HG02610 (cell line): ENCODE data around the gene CAMK2B.

Experiments used
- ATAC-seq: cut with Tn5 transposase; IDR thresholded peaks from one replicate; pipeline ENCODE4 v1.9.1; 2021; ENCODE audit warnings: mild to moderate bottlenecking, moderate library complexity; ENCODE audit not compliant: unreplicated experiment

CAMK2B gene

DNA sequence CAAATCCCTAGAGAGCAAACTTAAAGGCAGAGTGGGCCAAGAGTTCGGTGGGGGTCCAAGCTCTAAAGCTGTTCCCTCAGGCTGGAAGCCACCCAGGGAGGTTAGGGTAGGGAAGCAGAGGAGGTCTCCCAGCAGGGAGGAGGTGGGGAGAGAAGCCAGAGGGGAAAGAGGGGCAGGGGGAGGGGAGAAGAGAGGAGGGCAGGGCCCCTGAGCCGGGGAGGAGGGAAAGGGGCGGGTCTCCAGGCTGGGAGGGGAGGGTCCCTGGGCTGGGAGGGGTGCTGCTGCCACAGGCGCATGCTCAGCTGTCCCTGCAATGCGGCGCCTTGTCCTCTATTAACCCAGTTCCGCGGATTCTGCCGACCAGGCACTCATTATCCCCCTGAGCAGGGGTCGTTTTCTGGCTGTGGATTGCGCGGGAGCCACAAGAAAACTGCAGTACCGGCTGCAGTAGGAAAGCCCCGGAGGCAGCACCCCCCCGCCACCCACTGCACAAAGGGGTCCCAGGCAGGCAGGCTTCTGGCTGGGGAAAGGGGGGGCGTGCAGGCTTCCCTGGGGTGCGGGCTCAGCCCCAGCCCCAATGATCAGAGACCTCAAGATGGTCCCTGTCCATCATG lies 49.3 kb downstream of the CAMK2B start:
- ATAC-seq = no peak

GRCh38 chr7:44275146-44275545 lies 50.2 kb downstream of the CAMK2B start:
- ATAC-seq = no peak

- no peak for ATAC-seq
These were observed 50.8 kb downstream of the CAMK2B start for GRCh38 chr7:44274623-44274975.

- ATAC-seq = no peak
These were observed 51.4 kb downstream of the CAMK2B start for GRCh38 chr7:44273681-44274622.

GRCh38 chr7:44272981-44273380 lies 52.4 kb downstream of the CAMK2B start:
- ATAC-seq = no peak

DNA sequence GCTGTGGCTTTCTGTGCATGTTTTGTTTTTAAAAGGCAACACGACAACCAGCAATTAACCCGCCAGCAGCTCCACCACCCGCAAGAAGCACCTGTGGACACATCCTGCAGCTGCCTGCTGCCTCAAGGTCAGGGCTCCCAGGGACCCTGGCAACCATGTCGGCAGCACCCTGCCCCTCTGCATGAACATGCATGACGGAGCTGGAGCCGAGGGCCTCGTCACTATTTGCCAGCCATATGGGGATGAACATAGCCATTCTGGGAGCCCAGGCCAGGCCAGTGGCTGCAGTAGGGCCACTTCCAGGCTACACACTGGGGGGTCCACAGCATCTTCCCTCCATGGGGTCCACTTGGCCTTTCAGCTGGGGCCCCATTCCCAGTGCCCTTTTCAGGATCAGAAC lies 52.9 kb downstream of the CAMK2B start:
- no peak for ATAC-seq

DNA sequence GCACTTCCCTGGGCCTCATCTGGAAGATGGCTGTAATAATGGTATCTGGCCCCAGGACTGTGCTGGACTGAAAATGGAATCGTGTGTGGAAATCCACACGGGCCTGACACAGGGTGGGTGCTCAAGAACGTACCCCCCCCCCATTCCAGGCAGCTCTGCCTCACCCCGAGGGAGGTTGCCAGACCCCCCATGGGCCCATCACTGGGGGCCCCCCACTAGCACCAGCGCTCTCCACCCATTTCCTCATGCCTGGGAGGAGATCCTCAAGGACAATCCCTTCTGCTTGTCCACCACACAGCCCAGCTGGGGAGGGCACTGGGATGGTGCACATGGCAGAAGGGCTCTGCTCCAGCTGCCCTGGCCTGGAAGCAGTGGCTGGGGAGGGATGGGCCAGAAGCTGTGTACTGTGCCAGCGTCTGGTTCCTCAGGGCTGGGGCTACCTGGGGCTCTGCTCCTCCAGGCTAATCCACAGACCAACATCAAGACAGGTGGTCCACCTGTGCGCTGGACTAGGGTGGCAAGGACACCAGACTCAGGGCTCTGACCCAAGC lies 55.4 kb downstream of the CAMK2B start:
- no peak for ATAC-seq

DNA sequence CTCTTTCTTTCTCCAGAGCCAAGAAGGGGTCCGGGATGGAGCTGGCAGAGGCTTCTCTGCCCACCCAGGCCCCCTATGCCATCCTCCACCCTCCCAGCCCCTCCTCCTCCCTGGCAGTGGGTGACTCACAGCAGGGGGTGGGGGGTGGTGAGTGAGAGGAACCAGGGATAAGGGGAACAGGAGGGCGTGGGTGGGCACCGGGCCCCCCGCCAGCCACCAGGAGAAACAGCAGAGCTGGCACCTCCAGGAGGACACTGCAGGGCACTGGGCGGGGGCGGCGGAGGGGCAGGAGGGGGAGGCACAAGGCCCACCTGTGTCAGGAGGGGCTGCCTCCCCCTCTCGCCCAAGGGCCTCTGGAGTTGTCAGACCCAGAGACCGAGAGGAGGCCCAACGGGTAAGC lies 56.0 kb downstream of the CAMK2B start:
- no peak for ATAC-seq

GRCh38 chr7:44268671-44269070 lies 56.7 kb downstream of the CAMK2B start:
- ATAC-seq = no peak

GRCh38 chr7:44267719-44268421 lies 57.5 kb downstream of the CAMK2B start:
- ATAC-seq = no peak

DNA sequence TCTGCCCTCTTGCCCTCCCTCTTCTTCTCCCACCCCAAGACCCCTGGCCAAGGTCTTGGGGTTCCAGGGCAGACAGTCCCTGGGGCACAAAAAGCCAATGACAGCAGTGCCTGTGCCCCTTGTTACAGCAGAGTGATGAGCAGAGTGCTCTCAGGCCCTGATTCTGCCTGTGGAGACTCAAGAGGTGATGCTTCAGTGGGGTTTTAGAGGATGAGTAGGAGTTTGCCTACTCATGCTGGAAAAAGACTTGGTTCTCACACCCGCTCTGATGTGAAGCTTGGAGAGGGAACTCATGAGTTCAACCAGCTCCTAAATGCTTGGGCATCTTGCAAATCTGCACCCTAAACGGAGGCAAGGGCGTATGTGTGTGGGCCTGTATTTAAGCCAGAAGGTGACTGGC lies 58.2 kb downstream of the CAMK2B start:
- ATAC-seq = no peak

DNA sequence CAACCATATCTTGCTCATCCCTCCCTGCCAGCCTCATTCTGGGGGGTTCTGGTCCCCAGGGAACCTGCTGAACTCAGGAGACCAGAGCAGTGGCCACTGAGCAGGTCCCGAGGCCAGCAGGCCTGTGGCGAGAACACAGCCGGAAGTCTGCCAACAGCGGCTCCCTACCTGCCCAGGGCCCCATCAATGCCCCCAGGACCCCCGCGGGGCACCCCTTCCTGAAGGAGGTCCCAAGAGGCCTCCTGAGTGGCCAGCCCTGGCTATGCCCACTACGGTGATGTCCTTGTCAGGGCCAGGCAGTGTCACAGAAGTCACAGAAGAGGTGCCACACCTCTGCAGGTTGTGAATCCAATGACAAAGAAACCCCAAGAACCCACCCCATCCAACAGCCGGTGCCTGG lies 58.9 kb downstream of the CAMK2B start:
- no peak for ATAC-seq

- ATAC-seq = no peak
These were observed 59.7 kb downstream of the CAMK2B start for GRCh38 chr7:44265728-44266127.

DNA sequence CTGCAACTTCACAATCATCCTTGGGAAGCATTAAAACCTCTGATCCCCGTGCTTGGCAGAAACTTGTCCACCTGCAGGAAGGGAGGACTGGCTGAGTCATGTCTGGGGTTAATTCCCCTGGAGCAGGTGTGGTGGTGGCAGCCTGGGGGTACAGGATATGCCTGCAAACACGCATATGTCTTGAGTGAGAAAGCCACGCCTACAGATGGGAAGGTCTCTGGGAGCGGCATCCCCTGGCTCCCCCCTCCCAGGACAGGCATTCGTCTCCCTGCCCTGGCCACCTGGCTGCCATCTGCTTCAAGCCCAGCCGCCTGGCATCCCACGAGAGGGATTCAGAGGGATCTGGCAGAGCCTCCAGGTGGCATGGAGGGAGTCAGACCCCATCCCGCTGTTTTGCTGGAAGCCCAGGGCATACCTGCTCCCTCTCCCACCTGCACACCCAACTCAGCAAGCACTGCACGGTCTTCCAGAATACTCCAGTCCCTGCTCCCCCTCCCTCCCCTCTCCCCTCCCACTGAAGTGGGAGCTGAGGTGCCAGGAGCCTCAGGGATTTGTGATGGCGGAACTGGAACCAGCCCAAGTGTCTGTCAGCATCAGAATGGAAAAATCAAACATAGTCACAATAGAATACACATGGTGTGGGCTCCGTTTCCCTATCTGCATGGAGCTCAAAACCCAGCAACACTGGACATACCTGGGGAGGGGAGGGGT lies 61.0 kb downstream of the CAMK2B start:
- ATAC-seq = no peak

GRCh38 chr7:44263326-44264082 lies 61.9 kb downstream of the CAMK2B start:
- ATAC-seq = no peak

GRCh38 chr7:44262031-44262430 lies 63.4 kb downstream of the CAMK2B start:
- no peak for ATAC-seq

DNA sequence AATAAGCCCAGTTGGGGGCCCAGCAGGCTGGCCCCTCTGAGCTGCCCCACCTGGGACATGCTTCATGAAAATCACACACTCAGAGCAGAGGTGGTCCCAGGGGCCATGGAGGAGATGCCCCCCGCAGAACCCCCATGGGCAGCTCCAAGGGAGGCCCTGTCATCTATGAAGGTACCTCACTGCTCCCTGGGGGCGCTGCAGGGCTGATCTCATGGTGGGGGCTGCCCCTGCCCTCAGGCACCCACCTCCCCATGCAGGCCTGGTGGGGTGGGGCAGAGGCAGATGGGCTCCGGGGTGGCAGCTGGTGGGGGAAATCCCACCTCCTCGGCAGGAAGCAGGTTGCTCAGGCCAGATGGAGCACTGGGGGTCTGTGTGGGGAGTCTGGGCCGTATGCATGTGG lies 64.2 kb downstream of the CAMK2B start:
- no peak for ATAC-seq

- ATAC-seq = no peak
These were observed 65.6 kb downstream of the CAMK2B start for GRCh38 chr7:44259547-44260457.

DNA sequence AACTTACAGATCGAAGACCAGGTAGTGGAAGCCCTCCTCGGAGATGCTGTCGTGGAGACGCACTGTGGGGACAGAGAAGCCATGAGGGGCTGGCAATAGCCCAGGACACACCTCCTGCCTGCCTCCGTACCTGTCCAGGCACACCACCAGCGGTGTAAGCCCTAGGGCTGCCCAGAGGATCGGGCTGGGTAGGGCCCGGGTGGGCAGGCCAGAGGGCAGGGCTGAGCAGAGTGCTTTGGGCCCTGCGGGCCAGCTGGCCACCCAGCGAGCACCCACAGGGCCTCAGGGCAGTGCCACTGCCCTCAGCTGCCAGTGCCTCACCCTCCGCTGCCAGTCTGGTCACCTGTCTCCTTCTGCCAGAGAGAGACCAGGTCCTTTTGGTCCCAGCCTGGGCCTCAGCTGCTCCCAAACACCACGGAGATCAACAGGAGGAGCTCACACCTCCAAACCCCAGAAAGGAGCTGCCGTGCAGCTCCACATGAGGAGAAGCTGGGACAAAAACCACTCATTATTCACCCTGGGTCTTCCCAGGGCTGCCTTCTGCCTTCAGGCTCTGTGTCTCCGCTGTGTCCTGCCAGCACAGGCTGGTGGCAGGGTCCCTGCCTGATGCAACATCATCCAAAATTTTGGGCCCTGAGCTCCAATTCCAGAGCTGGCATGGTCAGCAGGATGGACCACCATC lies 66.4 kb downstream of the CAMK2B start:
- no peak for ATAC-seq
